GM12878 (cell line): ENCODE results near the gene SIVA1. TPM values are rescaled to one million over a fixed set of nuclear protein-coding genes. Genes with fewer than 3 reads are reported as not detected.

Source experiments
- ATAC-seq: fragments of 200-7000 bp; cut with Tn5 transposase; 3 replicates; pipeline ENCODE4 v1.9.1; 2020; ENCODE audit warnings: mild to moderate bottlenecking, moderate library complexity
- Bru-seq: library from RNA; stranded (reverse); fragments of 400-500 nt; gene quantifications from one replicate; lab custom pipeline; 2021; lab: Mats Ljungman, UMichigan
- BruChase-seq, 2 experiments: library from RNA; stranded (reverse); fragments of 400-500 nt; gene quantifications; one replicate each; lab custom pipeline; 2021; lab: Mats Ljungman, UMichigan
- BruUV-seq: library from RNA; stranded (reverse); fragments of 400-500 nt; replicated peaks from 2 replicates; lab custom pipeline; 2021; lab: Mats Ljungman, UMichigan
- CTCF ChIA-PET: fragments of 300-600 bp; sonication (Branson Sonifier 250); formaldehyde crosslinking; extraction: SDS; loops from one replicate; lab custom pipeline; 2021; ENCODE audit warnings: inconsistent platforms; lab: Yijun Ruan, JAX
- POLR2A ChIA-PET: fragments of 350-600 bp; formaldehyde crosslinking; extraction: SDS; loops from one replicate; lab custom pipeline; 2021; ENCODE audit warnings: inconsistent platforms; lab: Charles Lee
- RAD21 ChIA-PET: fragments of 300-600 bp; sonication (Branson Sonifier 250); formaldehyde crosslinking; loops from one replicate; lab custom pipeline; 2023; ENCODE audit warnings: antibody characterized with exemption; ENCODE audit not compliant: unreplicated experiment; lab: Charles Lee
- SMC1A ChIA-PET: fragments of 300-600 bp; sonication (Branson Sonifier 250); formaldehyde crosslinking; loops from one replicate; lab custom pipeline; 2023; ENCODE audit not compliant: unreplicated experiment, uncharacterized antibody; lab: Charles Lee
- DNase-seq: peaks from one replicate; pipeline ENCODE4 v3.0.0-alpha.2; 2011; ENCODE audit warnings: low read depth, low spot score
- FAIRE-seq: peaks from 3 replicates; lab custom pipeline; 2011; peaks lifted over from hg19 to GRCh38; lab: Jason Lieb, UNC
- H2AFZ ChIP-seq: 2 replicates; pipeline ENCODE4 v1.6.0; 2011; ENCODE audit warnings: low read depth, low read length, control low read depth; ENCODE audit not compliant: control insufficient read depth
- H3K27ac ChIP-seq: 2 replicates; pipeline ENCODE4 v1.5.1; 2011; ENCODE audit warnings: control low read depth; ENCODE audit not compliant: control insufficient read depth, insufficient read depth
- H3K27me3 ChIP-seq, 2 experiments: replicated peaks in 1 of 2; 2 replicates each; pipeline versions ENCODE4 v1.6.0 to v1.6.1; 2011; ENCODE audit warnings: low read length in 1 of 2; ENCODE audit not compliant: control insufficient read depth in 2 of 2, insufficient read depth in 2 of 2
- H3K36me3 ChIP-seq, 2 experiments: 2 replicates each; pipeline ENCODE4 v1.5.1; 2011; ENCODE audit warnings: low read length in 1 of 2; ENCODE audit not compliant: control insufficient read depth in 2 of 2, insufficient read depth in 2 of 2
- H3K4me1 ChIP-seq: 2 replicates; pipeline ENCODE4 v1.6.1; 2011; ENCODE audit warnings: mild to moderate bottlenecking, low read length, moderate library complexity, mixed read lengths; ENCODE audit not compliant: control insufficient read depth, insufficient read depth
- H3K4me2 ChIP-seq: 2 replicates; pipeline ENCODE4 v1.6.0; 2011; ENCODE audit warnings: control low read depth; ENCODE audit not compliant: control insufficient read depth, insufficient read depth
- H3K4me3 ChIP-seq: fragments of 200-600 bp; sonication (generic); 2 replicates; pipeline ENCODE4 v1.5.1; 2016
- H3K79me2 ChIP-seq: 2 replicates; pipeline ENCODE4 v1.6.0; 2011; ENCODE audit warnings: low read length; ENCODE audit not compliant: control insufficient read depth, insufficient read depth
- H3K9ac ChIP-seq: 2 replicates; pipeline ENCODE4 v1.8.0; 2011; ENCODE audit warnings: low read length, control low read depth, mixed read lengths; ENCODE audit not compliant: control insufficient read depth, insufficient read depth
- H3K9me3 ChIP-seq: replicated peaks from 3 replicates; pipeline ENCODE4 v1.5.1; 2011; ENCODE audit warnings: mild to moderate bottlenecking, low read length; ENCODE audit not compliant: control insufficient read depth, insufficient read depth
- H4K20me1 ChIP-seq: 2 replicates; pipeline ENCODE4 v1.6.0; 2011; ENCODE audit not compliant: control insufficient read depth, insufficient read depth
- CBFB ChIP-seq: IDR thresholded peaks from 2 replicates; pipeline ENCODE4 v1.6.1; 2016; ENCODE audit warnings: antibody characterized with exemption, low read depth
- GATAD2B ChIP-seq: fragments of 450-650 bp; conservative IDR thresholded peaks from 2 replicates; pipeline ENCODE4 v1.6.1; 2017; ENCODE audit warnings: low read depth, mild to moderate bottlenecking, moderate library complexity
- POLR2A ChIP-seq: IDR thresholded peaks from 2 replicates; pipeline ENCODE4 v1.6.1; 2011; ENCODE audit warnings: low read depth, mild to moderate bottlenecking, low read length
- SIN3A ChIP-seq: IDR thresholded peaks from 2 replicates; pipeline ENCODE4 v1.6.1; 2012; ENCODE audit warnings: low read depth, low read length, improper control_type of control experiment
- SIX5 ChIP-seq: IDR thresholded peaks from 2 replicates; pipeline ENCODE4 v1.6.1; 2011; ENCODE audit warnings: mild to moderate bottlenecking, low read depth, low read length, moderate library complexity; ENCODE audit not compliant: severe bottlenecking
- SMARCA5 ChIP-seq: fragments of 450-650 bp; IDR thresholded peaks from 2 replicates; pipeline ENCODE4 v1.6.1; 2017; ENCODE audit warnings: mild to moderate bottlenecking
- SMC3 ChIP-seq: IDR thresholded peaks from 2 replicates; pipeline ENCODE4 v1.6.1; 2011; ENCODE audit warnings: low read length, improper control_type of control experiment, borderline replicate concordance
- STAT3 ChIP-seq: IDR thresholded peaks from 2 replicates; pipeline ENCODE4 v1.6.1; 2011; ENCODE audit warnings: low read depth, low read length, improper control_type of control experiment
- TCF7 ChIP-seq: IDR thresholded peaks from 2 replicates; pipeline ENCODE4 v1.6.1; 2014; ENCODE audit warnings: antibody characterized with exemption, borderline replicate concordance
- WGBS: methylation state at CpG from one replicate; pipeline ENCODE4 v1.1.6; 2016; ENCODE audit warnings: low lambda C conversion rate; ENCODE audit not compliant: insufficient replicate concordance, insufficient coverage; ENCODE audit errors: missing lambda C conversion rate; 5-methylcytosine and 5-hydroxymethylcytosine counted together
- in situ Hi-C: fragments of 300-500 bp; cut with MboI; formaldehyde crosslinking; loops from 9 replicates; pipeline ENCODE4 v1.14.3; 2018; ENCODE audit warnings: mixed read lengths
- intact Hi-C: fragments of 100-400 bp; cut with micrococcal nuclease; formaldehyde crosslinking; loops from one replicate; pipeline ENCODE4 v1.14.2; 2022; ENCODE audit not compliant: unreplicated experiment
- long read RNA-seq, 2 experiments: library from polyadenylated mRNA; unstranded; transcript quantifications; one replicate each; pipeline ENCODE4 v2.0.0, GENCODE V29; 2019 to 2020
- polyA minus RNA-seq, 3 experiments: library from RNA; depleted of rRNA, polyadenylated mRNA; stranded (reverse); fragments of >200 nt; gene quantifications; 2 replicates each; pipeline ENCODE4 v1.2.3, GENCODE V29; 2011
- polyA plus RNA-seq, 11 experiments: library from polyadenylated mRNA; depleted of rRNA in 4 of 11; unstranded in 6 of 11; stranded (reverse) in 5 of 11; fragments of >200 nt; fragmentation: Nextera tagmentation in 4 of 11; fragmentation: Illumina TruSeq in 1 of 11; extraction: Ambion mirVana in 4 of 11; extraction: Trizol in 1 of 11; gene quantifications; 1 replicate in 1 of 11; 2 replicates in 10 of 11; pipeline versions ENCODE4 v1.2.1 to v1.2.3, GENCODE V29; 2011 to 2016; ENCODE audit warnings: inconsistent platforms in 2 of 11, missing spikeins in 2 of 11, low read depth in 1 of 11
- total RNA-seq, 4 experiments: library from RNA; depleted of rRNA in 3 of 4; stranded (reverse); fragments of >200 nt in 3 of 4; fragmentation: Illumina TruSeq in 1 of 4; extraction: Trizol in 1 of 4; gene quantifications; 2 replicates each; pipeline versions ENCODE4 v1.2.1 to v1.2.3, GENCODE V29; 2013 to 2021
- TF ChIP-seq, protein P1 (sequence below): IDR thresholded peaks from 2 replicates; pipeline ENCODE4 v1.6.1; 2011; ENCODE audit warnings: low read depth, low read length, improper control_type of control experiment, borderline replicate concordance
- TF ChIP-seq, protein P2 (sequence below): IDR thresholded peaks from 2 replicates; pipeline ENCODE4 v1.6.1; 2012; ENCODE audit warnings: mild to moderate bottlenecking, low read depth, low read length

Gene SIVA1, protein sequence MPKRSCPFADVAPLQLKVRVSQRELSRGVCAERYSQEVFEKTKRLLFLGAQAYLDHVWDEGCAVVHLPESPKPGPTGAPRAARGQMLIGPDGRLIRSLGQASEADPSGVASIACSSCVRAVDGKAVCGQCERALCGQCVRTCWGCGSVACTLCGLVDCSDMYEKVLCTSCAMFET
- 37.5 and 51.8 TPM in 2 replicates for total RNA-seq (2013; cell fraction: nucleolus; rRNA removed)
- total RNA-seq (2014; rRNA removed) (182 and 197 TPM in 2 replicates), total RNA-seq (2014; rRNA removed; fragmentation: Illumina TruSeq; extraction: Trizol) (18.8 and 26.6 TPM in 2 replicates), total RNA-seq (2021) (128 and 137 TPM in 2 replicates), polyA plus RNA-seq (2011; rRNA removed) (29.6 and 75.5 TPM in 2 replicates), polyA plus RNA-seq (2014; fragmentation: Illumina TruSeq; extraction: Trizol) (4.0 and 7.6 TPM in 2 replicates), polyA plus RNA-seq (2014; fragmentation: Nextera tagmentation; extraction: Ambion mirVana) (10 to 100 TPM in 1 of 2 experiments, 1 to 10 TPM in 1; 4.6 to 30.6 TPM), polyA plus RNA-seq (2014; rRNA removed) (173 and 207 TPM in 2 replicates), polyA plus RNA-seq (2016; fragmentation: Nextera tagmentation; extraction: Ambion mirVana) (100 to 1,000 TPM; 270 to 282 TPM), polyA minus RNA-seq (2011; rRNA and poly(A)+ RNA removed) (23.3 and 46.5 TPM in 2 replicates), Bru-seq, nascent RNA (percentile 87 among the genes with signal in this experiment), BruChase-seq, experiment 1, labeled RNA remaining after a 6-hour chase (percentile 86 among the genes with signal in this experiment), BruChase-seq, experiment 2, labeled RNA remaining after a 2-hour chase (percentile 86 among the genes with signal in this experiment)
- 32.1 TPM for polyA plus RNA-seq (2011; ENCODE audit: low read depth)
- 159 and 299 TPM in 2 replicates for polyA plus RNA-seq (2011; cell fraction: cytosol; rRNA removed)
- polyA plus RNA-seq (2011; cell fraction: nucleus; rRNA removed), result 166 and 180 TPM in 2 replicates
- polyA plus RNA-seq (2012), result 63.7 and 67.4 TPM in 2 replicates
- polyA minus RNA-seq (2011; cell fraction: cytosol; rRNA and poly(A)+ RNA removed), result 29.1 and 29.4 TPM in 2 replicates
- polyA minus RNA-seq (2011; cell fraction: nucleus; rRNA and poly(A)+ RNA removed), result 18.7 and 28.8 TPM in 2 replicates
- long read RNA-seq, experiment 1, transcript SIVA1-201 (4 exons, 802 nt), result major isoform, 138 of 149 reads
- long read RNA-seq, experiment 1, transcript SIVA1-202 (3 exons, 550 nt), result minor isoform, 5 of 149 reads
- long read RNA-seq, experiment 1, partial matches to known transcripts, result 1 of 149 reads
- long read RNA-seq, experiment 1, other reads (novel, unspliced or antisense), result 4 of 149 reads
- long read RNA-seq, experiment 2, transcript SIVA1-201 (4 exons, 802 nt), result major isoform, 67 of 74 reads
- long read RNA-seq, experiment 2, partial matches to known transcripts, result 2 of 74 reads
- long read RNA-seq, experiment 2, other reads (novel, unspliced or antisense), result 4 of 74 reads

DNA sequence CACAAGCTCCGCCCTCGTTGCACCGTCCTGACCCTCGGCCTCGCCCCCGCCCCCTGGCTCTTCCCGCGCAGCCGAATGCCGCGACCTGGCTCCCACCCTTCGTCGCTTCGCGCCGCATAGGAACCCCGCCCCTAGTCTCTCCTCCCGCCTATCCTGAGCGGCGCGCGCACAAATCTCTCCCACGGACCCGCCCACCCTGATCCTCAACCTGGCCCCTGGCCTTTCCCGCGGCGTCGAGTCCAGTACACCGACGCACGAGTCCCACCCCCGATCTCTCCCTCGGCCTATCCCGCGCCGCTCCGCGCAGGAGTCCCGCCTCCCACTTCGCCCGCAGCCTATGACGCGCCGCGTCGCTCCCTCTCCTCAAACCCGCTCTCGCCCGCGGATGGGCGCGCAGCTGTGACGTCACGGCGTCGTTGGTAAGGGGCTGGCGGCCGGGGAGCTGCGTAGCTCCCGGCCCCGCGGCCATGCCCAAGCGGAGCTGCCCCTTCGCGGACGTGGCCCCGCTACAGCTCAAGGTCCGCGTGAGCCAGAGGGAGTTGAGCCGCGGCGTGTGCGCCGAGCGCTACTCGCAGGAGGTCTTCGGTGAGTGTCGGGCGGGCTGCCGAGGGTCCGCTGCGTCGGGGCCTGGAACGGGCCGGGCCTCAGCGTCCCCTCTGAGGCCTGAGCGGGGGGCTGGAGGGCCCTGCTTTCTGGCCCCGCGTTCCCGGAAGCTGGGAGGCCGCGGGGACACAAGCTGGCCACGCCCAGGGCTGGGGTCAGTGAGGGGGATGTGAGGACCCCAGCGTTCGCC is at the start of gene SIVA1:
SIVA1 (plus strand) TSS at position 413 of the 793 bp plus-strand sequence; CDS start at position 468, 55 bp downstream.
- H3K4me3 ChIP-seq, result peak within 1 kb of the TSS; percentile 94
- peak; percentile 96 for ATAC-seq
- intact Hi-C loops (no loop called here), in situ Hi-C loops (no loop called here)
- H4K20me1 ChIP-seq, result no peaks in the 10 kb centered on the region
- H3K9me3 ChIP-seq, result no peaks in the 10 kb centered on the region; the same call in 2 of the 3 replicates
- POLR2A ChIA-PET, result interaction anchor here (0.6 to 1.4 kb wide), 7 partner anchors 12 to 312 kb away, joined by 3 to 7 read pairs (median 5); partner anchors contain the start of genes CDCA4 and GPR132
- no peaks in the 10 kb centered on the region for H3K27me3 ChIP-seq
- H3K4me1 ChIP-seq, result peaks cover 17% of the 10 kb centered on the region
- RAD21 ChIA-PET, result interaction anchor here (0.5 to 1.8 kb wide), 8 partner anchors 11 to 95 kb away, joined by 3 to 8 read pairs (median 3); no protein-coding TSS in a partner anchor
- DNase-seq, result peak; percentile 98
- BruUV-seq, result no TSS peak
- SMC1A ChIA-PET, result interaction anchor here (0.9 to 1.4 kb wide), 3 partner anchors 14 to 29 kb away, joined by 3 to 5 read pairs (median 4); partner anchors contain the start of gene ADSS1
- under 1% methylated on average over 76 of the region's 95 CpGs for WGBS
- peak within 1 kb of the TSS; percentile 97 for H2AFZ ChIP-seq
- peaks cover 31% of the 10 kb centered on the region for H3K79me2 ChIP-seq
- CTCF ChIA-PET, result interaction anchor here (0.9 to 2.4 kb wide), 9 partner anchors 14 to 675 kb away, joined by 3 to 13 read pairs (median 4); no protein-coding TSS in a partner anchor
- peaks cover 2 to 11% of the 10 kb centered on the region in 2 experiments; a peak in 3 of 4 replicates for H3K36me3 ChIP-seq
- H3K27ac ChIP-seq, result peak within 1 kb of the TSS; percentile 82
- H3K9ac ChIP-seq, result peak within 1 kb of the TSS; percentile 92
- peak within 1 kb of the TSS; percentile 91 for H3K4me2 ChIP-seq
- FAIRE-seq, result no peak
- TF ChIP-seq, protein P1, sequence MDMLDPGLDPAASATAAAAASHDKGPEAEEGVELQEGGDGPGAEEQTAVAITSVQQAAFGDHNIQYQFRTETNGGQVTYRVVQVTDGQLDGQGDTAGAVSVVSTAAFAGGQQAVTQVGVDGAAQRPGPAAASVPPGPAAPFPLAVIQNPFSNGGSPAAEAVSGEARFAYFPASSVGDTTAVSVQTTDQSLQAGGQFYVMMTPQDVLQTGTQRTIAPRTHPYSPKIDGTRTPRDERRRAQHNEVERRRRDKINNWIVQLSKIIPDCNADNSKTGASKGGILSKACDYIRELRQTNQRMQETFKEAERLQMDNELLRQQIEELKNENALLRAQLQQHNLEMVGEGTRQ, result no peak
- no peak for TF ChIP-seq SMC3
- peak; percentile 98 for TF ChIP-seq POLR2A
- peak; percentile 32 for TF ChIP-seq SIX5
- TF ChIP-seq, protein P2, sequence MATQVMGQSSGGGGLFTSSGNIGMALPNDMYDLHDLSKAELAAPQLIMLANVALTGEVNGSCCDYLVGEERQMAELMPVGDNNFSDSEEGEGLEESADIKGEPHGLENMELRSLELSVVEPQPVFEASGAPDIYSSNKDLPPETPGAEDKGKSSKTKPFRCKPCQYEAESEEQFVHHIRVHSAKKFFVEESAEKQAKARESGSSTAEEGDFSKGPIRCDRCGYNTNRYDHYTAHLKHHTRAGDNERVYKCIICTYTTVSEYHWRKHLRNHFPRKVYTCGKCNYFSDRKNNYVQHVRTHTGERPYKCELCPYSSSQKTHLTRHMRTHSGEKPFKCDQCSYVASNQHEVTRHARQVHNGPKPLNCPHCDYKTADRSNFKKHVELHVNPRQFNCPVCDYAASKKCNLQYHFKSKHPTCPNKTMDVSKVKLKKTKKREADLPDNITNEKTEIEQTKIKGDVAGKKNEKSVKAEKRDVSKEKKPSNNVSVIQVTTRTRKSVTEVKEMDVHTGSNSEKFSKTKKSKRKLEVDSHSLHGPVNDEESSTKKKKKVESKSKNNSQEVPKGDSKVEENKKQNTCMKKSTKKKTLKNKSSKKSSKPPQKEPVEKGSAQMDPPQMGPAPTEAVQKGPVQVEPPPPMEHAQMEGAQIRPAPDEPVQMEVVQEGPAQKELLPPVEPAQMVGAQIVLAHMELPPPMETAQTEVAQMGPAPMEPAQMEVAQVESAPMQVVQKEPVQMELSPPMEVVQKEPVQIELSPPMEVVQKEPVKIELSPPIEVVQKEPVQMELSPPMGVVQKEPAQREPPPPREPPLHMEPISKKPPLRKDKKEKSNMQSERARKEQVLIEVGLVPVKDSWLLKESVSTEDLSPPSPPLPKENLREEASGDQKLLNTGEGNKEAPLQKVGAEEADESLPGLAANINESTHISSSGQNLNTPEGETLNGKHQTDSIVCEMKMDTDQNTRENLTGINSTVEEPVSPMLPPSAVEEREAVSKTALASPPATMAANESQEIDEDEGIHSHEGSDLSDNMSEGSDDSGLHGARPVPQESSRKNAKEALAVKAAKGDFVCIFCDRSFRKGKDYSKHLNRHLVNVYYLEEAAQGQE, result no peak
- TF ChIP-seq STAT3, result no peak
- TF ChIP-seq CBFB, result no peak
- TF ChIP-seq GATAD2B, result peak; percentile 75
- TF ChIP-seq SIN3A, result no peak
- no peak for TF ChIP-seq TCF7
- peak; percentile 53; the same call in 1 of the 2 replicates for TF ChIP-seq SMARCA5
